Right ventricle myocardium inferior (tissue), 1 donor: ENCODE results near the gene HOXC11. TPM values are rescaled to one million over a fixed set of nuclear protein-coding genes. Genes with fewer than 3 reads are reported as not detected.

ENCODE experiments used
- ATAC-seq: fragments of 200-7000 bp; cut with Tn5 transposase; one replicate; pipeline ENCODE4 v1.9.1; 2020; ENCODE audit warnings: mild to moderate bottlenecking, moderate library complexity
- DNase-seq: peaks from one replicate; pipeline ENCODE4 v3.0.0; 2021; ENCODE audit errors: missing footprints
- intact Hi-C: fragments of 100-400 bp; cut with DNase I; formaldehyde crosslinking; loops from one replicate; pipeline ENCODE4 v1.11.0; 2022
- long read RNA-seq: library from polyadenylated mRNA; unstranded; transcript quantifications from one replicate; pipeline ENCODE4 v2.0.0, GENCODE V29; 2021
- total RNA-seq: library from RNA; stranded (reverse); fragmentation: NEBNext Ultra II Directional; extraction: Animal tissue kit (Norgen Biotek cat#: 25700); gene quantifications from one replicate; pipeline ENCODE4 v1.2.1, GENCODE V29; 2021
- donor health status: DM: no; HTN: yes; CAD: no; lungs with severe emphysema.

HOXC11 gene
- total RNA-seq = not detected
- long read RNA-seq = 0 reads

DNA sequence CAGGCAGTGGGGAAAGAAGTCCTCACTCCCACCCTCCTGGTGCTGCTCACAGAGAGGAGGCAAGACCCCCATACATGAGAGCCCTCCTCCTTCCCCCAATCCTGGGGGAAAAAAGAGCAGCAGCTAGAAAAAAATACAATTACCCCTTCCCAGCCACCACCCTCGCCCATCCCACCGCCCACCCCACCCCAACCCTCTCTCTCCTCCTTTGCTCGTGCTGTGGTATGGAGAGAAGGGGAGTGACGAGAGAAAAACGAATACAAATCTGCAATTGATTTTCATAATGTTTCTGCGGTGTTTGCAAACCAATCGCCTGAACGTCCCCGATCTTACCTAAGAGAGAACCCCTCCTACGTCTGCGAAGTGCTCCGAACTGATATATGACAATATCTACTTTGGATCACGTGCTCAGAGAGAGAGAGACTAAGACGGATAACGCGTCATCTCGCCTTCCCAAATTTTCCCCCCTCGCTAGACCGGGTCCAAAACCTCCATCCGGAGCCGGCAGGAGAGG is at the start of gene HOXC11:
TSS of gene HOXC11 (plus strand) at position 405 of the 514 bp plus-strand sequence. CDS start 116 bp downstream, outside the sequence.
- intact Hi-C loops = no loop called here
- no peak for ATAC-seq
- DNase-seq = no peak

GRCh38 chr12:53924521-53925405 is 48.2 kb upstream of the HOXC11 start:
- intact Hi-C loops = no loop called here
- ATAC-seq = no peak
- no peak for DNase-seq

- ATAC-seq (no peak), DNase-seq (no peak)
- intact Hi-C loops = no loop called here
These were observed 45.5 kb upstream of the HOXC11 start for GRCh38 chr12:53927220-53928029.

- DNase-seq = no peak
- intact Hi-C loops = no loop called here
- ATAC-seq = no peak
These were observed 44.7 kb upstream of the HOXC11 start for GRCh38 chr12:53928054-53928835.

DNA sequence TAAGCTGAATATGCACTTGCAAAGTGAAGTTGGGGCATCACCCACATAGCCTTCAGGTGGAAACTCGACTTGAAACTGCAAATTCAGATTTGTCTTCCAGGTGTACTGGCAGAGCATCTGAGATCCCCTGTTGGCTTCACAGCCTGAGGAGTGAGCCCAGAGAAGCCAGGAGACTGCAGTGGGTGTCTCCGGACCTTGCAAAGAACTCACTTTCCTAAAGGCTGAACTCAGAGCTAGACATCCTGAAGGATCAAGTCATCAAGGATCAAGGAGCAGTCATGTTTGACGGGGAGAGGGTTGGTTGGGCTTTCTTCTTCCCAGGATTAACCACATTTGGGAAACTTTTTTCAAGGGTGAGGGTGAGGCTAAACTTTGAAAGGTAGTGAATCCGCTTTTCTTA is 43.4 kb upstream of the HOXC11 start:
- intact Hi-C loops = no loop called here

DNA sequence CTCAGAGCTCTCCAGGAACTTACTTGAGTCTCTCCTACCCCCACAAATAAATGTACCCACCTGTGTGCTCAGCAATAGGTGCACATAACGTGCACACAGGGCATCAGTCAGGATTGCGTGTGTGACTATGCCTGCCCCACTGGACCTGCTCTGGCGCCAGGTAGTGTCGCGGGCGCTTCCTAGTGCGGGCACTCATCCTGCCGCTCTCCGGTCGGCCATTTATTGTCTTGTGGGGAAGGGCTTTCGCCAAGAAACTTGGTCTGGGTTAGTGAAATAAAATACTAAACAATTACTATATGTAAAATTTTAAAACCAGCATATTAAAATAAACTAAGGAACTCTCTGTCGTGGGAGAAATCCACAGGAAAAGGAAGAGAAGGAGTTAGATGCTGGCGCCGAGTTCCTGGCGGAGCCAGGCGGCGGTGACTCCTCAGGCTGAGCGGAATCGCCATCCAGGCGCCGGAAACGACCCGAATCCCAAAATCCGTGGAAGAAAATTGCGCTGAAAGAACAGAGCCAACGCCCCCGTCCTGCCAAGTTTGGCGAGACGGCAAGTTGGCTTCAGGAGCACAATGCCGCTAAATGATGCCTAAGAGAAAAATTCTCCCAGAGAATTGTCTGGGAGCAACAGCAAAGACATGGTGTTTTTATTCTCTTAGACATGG is 42.2 kb upstream of the HOXC11 start:
- no peak for DNase-seq
- intact Hi-C loops = no loop called here

More for the DNA sequence above, 43.4 kb upstream of the HOXC11 start:
- ATAC-seq (no peak), DNase-seq (no peak)

DNA sequence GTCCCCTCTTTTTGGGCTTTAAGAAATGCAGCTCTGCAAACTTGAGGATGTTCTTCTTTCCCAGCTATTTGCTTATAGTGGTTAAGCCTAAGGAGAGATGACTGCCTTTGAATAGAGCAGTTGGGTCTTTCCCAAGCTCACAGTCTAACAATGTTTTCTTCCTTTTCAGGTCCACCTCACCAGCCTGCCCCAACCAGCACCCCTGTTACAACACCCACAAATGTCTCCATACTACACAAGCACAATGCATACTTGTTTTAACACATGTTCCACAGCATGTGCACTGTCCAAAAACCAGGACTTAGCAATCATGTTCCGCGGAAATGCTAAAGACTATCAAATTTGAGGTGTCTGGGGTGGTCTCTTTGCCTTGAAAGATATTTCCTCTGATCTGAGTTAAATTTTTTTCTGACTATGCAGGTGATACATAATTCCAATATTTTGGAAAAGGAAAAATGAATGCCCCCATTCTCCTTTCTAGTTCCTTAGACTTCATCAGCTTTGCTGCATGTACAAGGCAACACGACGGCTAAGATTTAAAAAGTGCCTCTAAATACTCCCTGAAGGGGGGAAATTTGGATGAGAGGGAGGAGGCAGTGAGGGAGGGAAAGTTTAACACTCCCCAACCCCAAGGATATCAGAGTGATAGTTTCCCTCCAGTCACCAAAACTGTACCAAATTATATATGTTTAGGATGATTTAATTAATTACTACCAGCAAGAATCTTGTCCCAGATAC is 40.9 kb upstream of the HOXC11 start:
- intact Hi-C loops = no loop called here
- DNase-seq (no peak), ATAC-seq (no peak)

More for the DNA sequence above, 42.2 kb upstream of the HOXC11 start:
- no peak for ATAC-seq

- ATAC-seq (no peak), DNase-seq (no peak)
- intact Hi-C loops = no loop called here
These were observed 40.0 kb upstream of the HOXC11 start for GRCh38 chr12:53932915-53933314.

DNA sequence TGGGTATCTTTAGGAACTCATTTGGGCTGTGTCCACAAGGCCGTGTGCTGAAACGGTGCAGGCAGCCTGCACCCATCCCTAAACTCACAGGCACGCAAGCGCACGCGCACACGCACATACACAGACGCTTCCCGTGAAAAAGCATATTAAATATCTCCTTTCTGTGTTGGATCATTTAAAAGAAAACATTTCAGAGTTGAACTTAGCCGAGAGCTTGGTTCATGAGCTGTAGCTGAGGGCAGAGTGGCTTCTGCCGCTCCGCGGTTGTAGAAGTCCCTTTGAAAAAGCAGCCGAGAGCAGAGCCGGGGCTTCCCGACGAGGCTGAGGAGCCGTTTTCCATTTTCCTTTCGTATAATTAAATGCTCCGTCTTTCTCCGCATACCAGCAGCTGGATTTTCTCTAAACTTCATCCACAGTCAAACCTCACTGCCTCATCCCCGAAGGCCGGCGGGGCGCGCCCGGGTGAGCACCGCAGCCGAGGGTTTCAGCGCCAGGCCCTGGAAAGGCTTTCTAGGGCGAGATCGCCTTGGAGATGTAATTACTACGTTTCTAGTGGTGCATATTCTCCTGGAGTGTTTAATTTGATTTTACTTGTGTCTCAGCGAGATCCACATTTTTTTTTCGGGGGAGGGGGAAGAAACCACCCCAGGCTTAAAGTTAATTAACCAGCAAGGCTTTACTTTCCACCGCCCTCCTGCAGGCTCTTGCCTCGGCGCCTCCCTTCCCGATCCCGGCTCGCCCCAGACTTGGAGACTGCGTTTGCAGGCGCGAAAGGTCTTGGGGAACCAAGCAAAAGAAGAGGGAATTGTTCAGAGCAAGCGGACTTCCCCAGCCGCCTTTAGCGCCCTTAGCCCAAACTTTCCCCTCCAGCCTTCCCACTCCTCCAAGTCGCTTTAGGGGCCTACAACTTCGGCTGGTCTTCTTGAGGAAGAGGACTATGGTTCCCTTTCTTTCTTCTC is 37.3 kb upstream of the HOXC11 start:
- intact Hi-C loops = no loop called here
- ATAC-seq = no peak
- DNase-seq = no peak

DNA sequence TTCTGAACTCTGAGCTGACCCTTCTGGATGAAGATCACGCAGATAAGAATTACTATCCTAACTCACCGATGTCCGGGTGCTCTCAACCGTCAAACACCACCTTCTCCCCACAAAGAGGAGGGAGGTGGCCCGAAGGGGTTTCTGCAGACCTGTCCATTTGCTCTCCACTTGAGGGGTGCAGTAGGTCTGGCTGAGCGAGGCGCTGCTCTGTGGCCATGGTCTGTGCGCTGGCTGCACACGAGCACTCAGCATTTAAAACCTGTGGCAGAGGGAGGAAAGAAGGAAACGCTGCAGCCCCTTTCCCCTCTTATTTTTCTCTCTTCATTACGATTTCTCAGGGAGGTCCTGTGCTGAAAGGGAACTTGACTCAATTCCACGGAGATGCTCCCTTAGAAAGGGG is 35.8 kb upstream of the HOXC11 start:
- DNase-seq = no peak
- no peak for ATAC-seq
- intact Hi-C loops = no loop called here

DNA sequence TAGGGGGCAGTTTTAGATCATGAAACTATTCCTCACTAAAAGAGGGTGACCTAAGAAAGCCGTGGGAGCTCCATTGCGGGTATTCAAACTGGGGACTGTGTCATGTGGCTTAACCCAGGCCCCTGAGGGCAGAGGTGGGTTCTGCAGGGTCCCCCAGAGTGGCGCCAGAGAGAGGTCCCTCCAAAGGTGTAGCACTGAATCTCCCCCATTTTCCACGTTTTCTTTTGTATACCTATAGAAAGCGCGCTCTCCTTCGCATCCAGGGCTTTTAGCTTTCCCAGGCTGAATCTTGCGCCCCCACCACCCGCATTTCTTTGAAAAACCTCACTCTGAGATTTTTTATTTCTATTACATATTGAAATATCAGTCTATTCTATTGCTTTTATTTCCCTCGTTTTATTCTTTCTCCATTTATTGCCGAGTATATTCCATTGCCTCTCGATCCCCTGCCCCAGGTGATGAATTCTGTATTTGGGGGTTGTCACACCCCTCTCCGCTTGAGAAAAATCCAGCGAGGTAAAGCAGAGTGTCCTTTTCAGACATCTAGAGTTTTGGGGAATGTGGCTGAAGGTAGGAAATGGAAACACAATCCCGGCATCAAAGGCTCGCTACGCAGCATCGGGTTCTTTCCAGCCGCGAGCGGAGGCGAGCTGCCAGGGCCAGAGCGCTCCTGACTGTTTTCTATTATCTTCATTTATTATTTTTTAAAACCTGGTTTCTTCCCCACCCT is 35.2 kb upstream of the HOXC11 start:
- intact Hi-C loops = no loop called here
- ATAC-seq (no peak), DNase-seq (no peak)

- intact Hi-C loops = no loop called here
- no peak for DNase-seq
These were observed 34.4 kb upstream of the HOXC11 start, which contains the start of gene HOXC13 for GRCh38 chr12:53938326-53939140. HOXC13 (plus strand) TSS chr12:53938831; CDS start chr12:53938907, 76 bp downstream.

GRCh38 chr12:53939141-53940108 is 33.5 kb upstream of the HOXC11 start:
- ATAC-seq (no peak), DNase-seq (no peak)
- intact Hi-C loops = no loop called here

More at GRCh38 chr12:53938326-53939140, 34.4 kb upstream of the HOXC11 start, which contains the start of gene HOXC13:
- ATAC-seq = no peak

- no peak for ATAC-seq
- no peak for DNase-seq
- intact Hi-C loops = no loop called here
These were observed 32.4 kb upstream of the HOXC11 start for GRCh38 chr12:53940443-53941014.
